HG03520 (cell line): ENCODE measurements around the gene FHIT.
"Not testable (repeated sequence)": the region's sequence is repeated elsewhere in the genome, so short reads cannot be mapped to it uniquely, and the experiment has no call there.

Experiments used
- ATAC-seq: cut with Tn5 transposase; IDR thresholded peaks from one replicate; pipeline ENCODE4 v1.9.1; 2021; ENCODE audit warnings: mild to moderate bottlenecking, moderate library complexity; ENCODE audit not compliant: unreplicated experiment

The FHIT gene

GRCh38 chr3:61008153-61008997, 242.9 kb downstream of the FHIT start:
- no peak for ATAC-seq

- no peak for ATAC-seq
These were observed 245.7 kb downstream of the FHIT start for GRCh38 chr3:61005591-61005990.

- ATAC-seq = no peak
These were observed 252.4 kb downstream of the FHIT start for GRCh38 chr3:60998858-60999257.

GRCh38 chr3:60992395-60992794, 258.9 kb downstream of the FHIT start:
- ATAC-seq = no peak

- ATAC-seq = no peak
These were observed 260.9 kb downstream of the FHIT start for GRCh38 chr3:60990442-60990730.

GRCh38 chr3:60989626-60990441, 261.4 kb downstream of the FHIT start:
- ATAC-seq = no peak

GRCh38 chr3:60987191-60987590, 264.1 kb downstream of the FHIT start:
- ATAC-seq = not testable (repeated sequence)

GRCh38 chr3:60986552-60986951, 264.7 kb downstream of the FHIT start:
- ATAC-seq = no peak

GRCh38 chr3:60983906-60984305, 267.3 kb downstream of the FHIT start:
- no peak for ATAC-seq

GRCh38 chr3:60980342-60980692, 270.9 kb downstream of the FHIT start:
- no peak for ATAC-seq

- ATAC-seq = no peak
These were observed 271.6 kb downstream of the FHIT start for GRCh38 chr3:60979461-60980341.

GRCh38 chr3:60973321-60973720, 277.9 kb downstream of the FHIT start:
- ATAC-seq = no peak

- ATAC-seq = no peak
These were observed 278.7 kb downstream of the FHIT start for GRCh38 chr3:60972599-60972998.

- no peak for ATAC-seq
These were observed 280.4 kb downstream of the FHIT start for GRCh38 chr3:60970850-60971249.

- no peak for ATAC-seq
These were observed 284.1 kb downstream of the FHIT start for GRCh38 chr3:60967141-60967540.

GRCh38 chr3:60957541-60957940, 293.7 kb downstream of the FHIT start:
- ATAC-seq = no peak

GRCh38 chr3:60956729-60957128, 294.5 kb downstream of the FHIT start:
- ATAC-seq = no peak

- no peak for ATAC-seq
These were observed 296.2 kb downstream of the FHIT start for GRCh38 chr3:60955034-60955433.

GRCh38 chr3:60954048-60954447, 297.2 kb downstream of the FHIT start:
- no peak for ATAC-seq

GRCh38 chr3:60953351-60953750, 297.9 kb downstream of the FHIT start:
- ATAC-seq = no peak

GRCh38 chr3:60952055-60952454, 299.2 kb downstream of the FHIT start:
- no peak for ATAC-seq
